Sigmoid colon (tissue), 7 donors: ENCODE results near the gene STK32B. TPM values are rescaled to one million over a fixed set of nuclear protein-coding genes. Genes with fewer than 3 reads are reported as not detected.

ENCODE experiments used
- DNase-seq: peaks from one replicate; pipeline ENCODE4 v3.0.0-alpha.2; 2019
- H3K27ac ChIP-seq, 4 donors: fragments of 200-600 bp; sonication (generic); one replicate each; pipeline ENCODE4 v1.5.1; 2016 to 2019; ENCODE audit warnings: mild to moderate bottlenecking in 1 of 4
- H3K27me3 ChIP-seq, 3 donors: fragments of 200-600 bp; sonication (generic); one replicate each; pipeline ENCODE4 v1.5.1; 2019; ENCODE audit warnings: mild to moderate bottlenecking in 1 of 3
- H3K36me3 ChIP-seq, 4 donors: fragments of 200-600 bp; sonication (generic); one replicate each; pipeline ENCODE4 v1.5.1; 2016 to 2019
- H3K4me1 ChIP-seq, 4 donors: fragments of 200-600 bp; sonication (generic); one replicate each; pipeline ENCODE4 v1.5.1; 2017 to 2019
- H3K4me3 ChIP-seq, 4 donors: fragments of 200-600 bp; sonication (generic); one replicate each; pipeline ENCODE4 v1.5.1; 2017 to 2019; ENCODE audit warnings: mild to moderate bottlenecking in 2 of 4, moderate library complexity in 1 of 4
- H3K9me3 ChIP-seq, 4 donors: fragments of 200-600 bp in 3 of 4; sonication (generic) in 3 of 4; one replicate each; pipeline versions ENCODE4 v1.5.1 to v1.6.1; 2013 to 2019
- CTCF ChIP-seq, 4 experiments: fragments of 450-650 bp in 3 of 4; fragments of 200-600 bp in 1 of 4; IDR thresholded peaks; one replicate each; pipeline ENCODE4 v1.5.1; 2016 to 2019; ENCODE audit warnings: antibody characterized with exemption in 4 of 4, mild to moderate bottlenecking in 3 of 4, moderate library complexity in 2 of 4
- EP300 ChIP-seq, 4 donors: sonication (generic); formaldehyde crosslinking; IDR thresholded peaks; one replicate each; pipeline ENCODE4 v1.6.1; 2017; ENCODE audit warnings: antibody characterized with exemption in 4 of 4
- POLR2A ChIP-seq, 2 donors: fragments of 450-650 bp; IDR thresholded peaks; one replicate each; pipeline ENCODE4 v1.6.1; 2016; ENCODE audit warnings: antibody characterized with exemption in 2 of 2, mild to moderate bottlenecking in 2 of 2, moderate library complexity in 2 of 2
- POLR2AphosphoS5 ChIP-seq, 4 donors: sonication (generic); formaldehyde crosslinking; IDR thresholded peaks; one replicate each; pipeline ENCODE4 v1.6.1; 2017; ENCODE audit warnings: antibody characterized with exemption in 4 of 4
- WGBS, 2 donors: extraction: QIAGEN DNeasy Blood & Tissue Kit; methylation state at CpG; one replicate each; pipeline ENCODE4 v1.1.7; 2013; 5-methylcytosine and 5-hydroxymethylcytosine counted together
- intact Hi-C: fragments of 100-400 bp; cut with DNase I; formaldehyde crosslinking; loops from one replicate; pipeline ENCODE4 v1.15.1; 2023
- polyA plus RNA-seq, 3 donors: library from polyadenylated mRNA; stranded (reverse); fragments of 200-250 nt; gene quantifications; one replicate each; pipeline ENCODE4 v1.2.3, GENCODE V29; 2013
- total RNA-seq, 4 donors: library from RNA; depleted of rRNA; stranded (reverse); fragments of >200 nt; gene quantifications; one replicate each; pipeline ENCODE4 v1.1.0, GENCODE V29; 2016
- donor health status: healthy with polysubstance abuse.
- donor health status: Bipolar disorder and iron deficiency.
- donor health status: healthy.

Gene STK32B
- total and polyA plus RNA-seq, 7 donors: 0.23 to 3.9 (median 1.8) TPM

- intact Hi-C loops: no loop called here
- WGBS, 2 donors: 67 to 81% methylated on average over 7 of the region's 7 CpGs
- TF ChIP-seq POLR2A (IDR thresholded peaks at IDR 0.05) (no peak), POLR2AphosphoS5 (IDR thresholded peaks at IDR 0.05) (no peak), EP300 (IDR thresholded peaks at IDR 0.05) (no peak), CTCF (IDR thresholded peaks at IDR 0.05) (no peak)
These were observed 147.6 kb downstream of the STK32B start for GRCh38 chr4:5198656-5199541.

GRCh38 chr4:5199912-5200311 lies 148.6 kb downstream of the STK32B start:
- no peak for TF ChIP-seq POLR2A (IDR thresholded peaks at IDR 0.05)
- TF ChIP-seq EP300 (IDR thresholded peaks at IDR 0.05): no peak
- TF ChIP-seq POLR2AphosphoS5 (IDR thresholded peaks at IDR 0.05): no peak
- no peak for TF ChIP-seq CTCF (IDR thresholded peaks at IDR 0.05)
- Histone ChIP-seq H3K9me3 (no peaks in the 10 kb centered on the region), H3K27me3 (no peaks in the 10 kb centered on the region), H3K4me1 (no peaks in the 10 kb centered on the region), H3K4me3 (no peak overlapping the region), H3K27ac (no peak overlapping the region), H3K36me3 (no peaks in the 10 kb centered on the region)
- intact Hi-C loops: no loop called here
- 62 to 81% methylated on average over 2 of the region's 2 CpGs for WGBS, 2 donors
- DNase-seq: no peak

More at GRCh38 chr4:5198656-5199541, 147.6 kb downstream of the STK32B start:
- Histone ChIP-seq H3K4me1 (no peaks in the 10 kb centered on the region), H3K27ac (no peak overlapping the region), H3K36me3 (no peaks in the 10 kb centered on the region), H3K9me3 (no peaks in the 10 kb centered on the region), H3K27me3 (no peaks in the 10 kb centered on the region), H3K4me3 (no peak overlapping the region)
- DNase-seq: no peak

GRCh38 chr4:5200513-5200912 lies 149.2 kb downstream of the STK32B start:
- Histone ChIP-seq H3K27ac (no peak overlapping the region), H3K9me3 (no peaks in the 10 kb centered on the region), H3K4me1 (no peaks in the 10 kb centered on the region), H3K36me3 (no peaks in the 10 kb centered on the region), H3K27me3 (no peaks in the 10 kb centered on the region), H3K4me3 (no peak overlapping the region)
- no peak for TF ChIP-seq CTCF (IDR thresholded peaks at IDR 0.05)
- TF ChIP-seq POLR2AphosphoS5 (IDR thresholded peaks at IDR 0.05): no peak
- TF ChIP-seq POLR2A (IDR thresholded peaks at IDR 0.05): no peak
- TF ChIP-seq EP300 (IDR thresholded peaks at IDR 0.05): no peak
- intact Hi-C loops: no loop called here
- WGBS, 2 donors: 78 to 82% methylated on average over 3 of the region's 3 CpGs
- DNase-seq: no peak

GRCh38 chr4:5203309-5203992 lies 152.2 kb downstream of the STK32B start:
- 77 to 83% methylated on average over 7 of the region's 7 CpGs for WGBS, 2 donors
- intact Hi-C loops: no loop called here
- H3K9me3 ChIP-seq: no peaks in the 10 kb centered on the region

More at GRCh38 chr4:5203309-5203992, 152.2 kb downstream of the STK32B start:
- H3K4me1 ChIP-seq: no peaks in the 10 kb centered on the region
- H3K27me3 ChIP-seq: no peaks in the 10 kb centered on the region
- no peak overlapping the region for H3K27ac ChIP-seq
- DNase-seq: no peak
- no peak overlapping the region for H3K4me3 ChIP-seq
- H3K36me3 ChIP-seq: no peaks in the 10 kb centered on the region
- no peak for TF ChIP-seq EP300 (IDR thresholded peaks at IDR 0.05)
- TF ChIP-seq POLR2A (IDR thresholded peaks at IDR 0.05): no peak
- no peak for TF ChIP-seq POLR2AphosphoS5 (IDR thresholded peaks at IDR 0.05)
- no peak for TF ChIP-seq CTCF (IDR thresholded peaks at IDR 0.05)
